Measurements from ENCODE around the gene NKAIN4. TPM values are rescaled to one million over a fixed set of nuclear protein-coding genes. Genes with fewer than 3 reads are reported as not detected.

The NKAIN4 gene
- total RNA-seq, 1 experiment from 2014 or later, result not detected

- intact Hi-C loops (cut with micrococcal nuclease; ENCODE audit: unreplicated experiment), result no loop called here
- Mint-ChIP-seq H3K27ac (ENCODE audit: unreplicated experiment) (no peak overlapping the region), H3K4me3 (ENCODE audit: low read depth, unreplicated experiment) (no peak overlapping the region), H3K27me3 (ENCODE audit: unreplicated experiment) (peaks cover 100% of the 10 kb centered on the region), H3K36me3 (ENCODE audit: insufficient read depth, unreplicated experiment) (no peaks in the 10 kb centered on the region), H3K4me1 (ENCODE audit: low read depth, unreplicated experiment) (no peaks in the 10 kb centered on the region), H3K9me3 (ENCODE audit: low read depth, unreplicated experiment) (no peaks in the 10 kb centered on the region)
- BruUV-seq (replicated peaks), result no TSS peak
- no peak for DNase-seq
- CTCF ChIA-PET, result no interaction called here
- TF ChIP-seq, protein P1, sequence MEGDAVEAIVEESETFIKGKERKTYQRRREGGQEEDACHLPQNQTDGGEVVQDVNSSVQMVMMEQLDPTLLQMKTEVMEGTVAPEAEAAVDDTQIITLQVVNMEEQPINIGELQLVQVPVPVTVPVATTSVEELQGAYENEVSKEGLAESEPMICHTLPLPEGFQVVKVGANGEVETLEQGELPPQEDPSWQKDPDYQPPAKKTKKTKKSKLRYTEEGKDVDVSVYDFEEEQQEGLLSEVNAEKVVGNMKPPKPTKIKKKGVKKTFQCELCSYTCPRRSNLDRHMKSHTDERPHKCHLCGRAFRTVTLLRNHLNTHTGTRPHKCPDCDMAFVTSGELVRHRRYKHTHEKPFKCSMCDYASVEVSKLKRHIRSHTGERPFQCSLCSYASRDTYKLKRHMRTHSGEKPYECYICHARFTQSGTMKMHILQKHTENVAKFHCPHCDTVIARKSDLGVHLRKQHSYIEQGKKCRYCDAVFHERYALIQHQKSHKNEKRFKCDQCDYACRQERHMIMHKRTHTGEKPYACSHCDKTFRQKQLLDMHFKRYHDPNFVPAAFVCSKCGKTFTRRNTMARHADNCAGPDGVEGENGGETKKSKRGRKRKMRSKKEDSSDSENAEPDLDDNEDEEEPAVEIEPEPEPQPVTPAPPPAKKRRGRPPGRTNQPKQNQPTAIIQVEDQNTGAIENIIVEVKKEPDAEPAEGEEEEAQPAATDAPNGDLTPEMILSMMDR (IDR thresholded peaks at IDR 0.05; ENCODE audit: unreplicated experiment), result no peak
Observed at GRCh38 chr20:63264000-63264399, 9.7 kb upstream of the NKAIN4 start.

DNA sequence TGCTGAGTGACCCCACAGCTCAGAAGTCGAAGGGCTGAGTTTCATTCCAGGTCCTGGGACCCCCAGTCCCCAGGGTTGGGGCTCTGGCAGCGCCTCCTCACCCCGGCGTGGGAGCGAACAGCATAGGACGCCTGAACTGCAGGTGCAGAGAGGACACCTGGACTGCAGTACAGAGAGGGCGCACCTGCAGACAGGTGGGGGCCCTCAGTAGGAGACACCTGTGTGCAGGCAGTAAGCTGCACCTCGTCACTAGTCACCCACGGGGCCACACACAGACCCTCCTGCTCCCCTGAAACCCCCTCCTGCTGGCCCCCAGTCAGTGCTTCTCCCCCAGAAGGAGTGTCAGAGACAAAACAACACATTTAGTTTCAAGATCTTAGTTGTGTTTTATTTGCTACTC is 8.6 kb upstream of the NKAIN4 start:
- intact Hi-C loops (cut with micrococcal nuclease; ENCODE audit: unreplicated experiment), result no loop called here
- Mint-ChIP-seq H3K36me3 (ENCODE audit: insufficient read depth, unreplicated experiment) (no peaks in the 10 kb centered on the region), H3K27me3 (ENCODE audit: unreplicated experiment) (peaks cover 100% of the 10 kb centered on the region), H3K9me3 (ENCODE audit: low read depth, unreplicated experiment) (no peaks in the 10 kb centered on the region), H3K4me3 (ENCODE audit: low read depth, unreplicated experiment) (no peak overlapping the region), H3K27ac (ENCODE audit: unreplicated experiment) (no peak overlapping the region), H3K4me1 (ENCODE audit: low read depth, unreplicated experiment) (no peaks in the 10 kb centered on the region)
- TF ChIP-seq, protein P1 (IDR thresholded peaks at IDR 0.05; ENCODE audit: unreplicated experiment), result no peak
- no TSS peak for BruUV-seq (replicated peaks)
- no peak for DNase-seq
- CTCF ChIA-PET, result no interaction called here

GRCh38 chr20:63261795-63262528 is 7.7 kb upstream of the NKAIN4 start:
- TF ChIP-seq, protein P1 (IDR thresholded peaks at IDR 0.05; ENCODE audit: unreplicated experiment), result no peak
- CTCF ChIA-PET, result no interaction called here
- Mint-ChIP-seq H3K4me3 (ENCODE audit: low read depth, unreplicated experiment) (no peak overlapping the region), H3K9me3 (ENCODE audit: low read depth, unreplicated experiment) (no peaks in the 10 kb centered on the region), H3K27me3 (ENCODE audit: unreplicated experiment) (peaks cover 100% of the 10 kb centered on the region), H3K4me1 (ENCODE audit: low read depth, unreplicated experiment) (no peaks in the 10 kb centered on the region), H3K27ac (ENCODE audit: unreplicated experiment) (no peak overlapping the region), H3K36me3 (ENCODE audit: insufficient read depth, unreplicated experiment) (no peaks in the 10 kb centered on the region)
- DNase-seq, result no peak
- intact Hi-C loops (cut with micrococcal nuclease; ENCODE audit: unreplicated experiment), result no loop called here
- no TSS peak for BruUV-seq (replicated peaks)

DNA sequence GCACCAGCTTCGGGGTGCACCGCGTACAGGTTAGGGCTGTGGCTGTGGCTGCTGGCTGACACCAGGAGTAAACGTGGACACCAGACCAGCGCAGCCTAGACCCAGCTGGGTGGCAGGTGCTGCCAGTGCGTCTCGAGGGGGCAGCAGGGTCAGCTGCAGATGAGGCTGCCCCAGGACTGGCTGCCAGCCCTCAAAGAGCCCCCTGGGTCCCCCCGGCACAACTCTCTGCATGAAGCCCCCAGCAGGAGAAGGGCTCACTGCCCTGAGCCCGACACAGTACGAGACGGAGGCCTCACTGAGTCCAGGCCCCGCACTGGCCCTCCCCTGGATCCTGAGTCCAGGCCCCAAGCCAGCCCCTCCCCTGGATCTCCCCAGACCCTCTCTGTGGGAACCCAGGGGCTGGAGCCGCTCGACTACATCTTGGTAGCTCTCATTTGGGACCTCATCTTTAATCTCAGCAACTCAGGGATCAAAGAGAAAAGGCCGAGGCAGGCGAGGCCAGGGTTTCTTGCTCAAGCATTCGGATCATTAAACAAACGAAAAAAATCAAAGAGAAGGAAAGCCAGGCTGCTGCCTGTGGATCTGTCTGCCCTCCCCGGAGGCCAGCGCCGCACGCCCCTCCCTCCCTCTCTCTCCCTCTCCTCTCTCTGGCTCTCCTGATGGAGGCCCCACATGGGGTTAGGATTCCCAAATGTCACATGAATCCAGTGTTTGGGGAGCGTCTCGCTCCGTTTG is 7.0 kb upstream of the NKAIN4 start:
- Mint-ChIP-seq H3K4me3 (ENCODE audit: low read depth, unreplicated experiment) (no peak overlapping the region), H3K4me1 (ENCODE audit: low read depth, unreplicated experiment) (no peaks in the 10 kb centered on the region), H3K27ac (ENCODE audit: unreplicated experiment) (no peak overlapping the region), H3K9me3 (ENCODE audit: low read depth, unreplicated experiment) (no peaks in the 10 kb centered on the region), H3K27me3 (ENCODE audit: unreplicated experiment) (peaks cover 100% of the 10 kb centered on the region), H3K36me3 (ENCODE audit: insufficient read depth, unreplicated experiment) (no peaks in the 10 kb centered on the region)
- BruUV-seq (replicated peaks), result no TSS peak
- CTCF ChIA-PET, result interaction anchor here (1.8 kb wide), 1 partner anchor 38 kb away, joined by 5 read pairs; no protein-coding TSS in a partner anchor
- TF ChIP-seq, protein P1 (IDR thresholded peaks at IDR 0.05; ENCODE audit: unreplicated experiment), result no peak
- intact Hi-C loops (cut with micrococcal nuclease; ENCODE audit: unreplicated experiment), result no loop called here
- no peak for DNase-seq
